Islet precursor cell (in vitro differentiated cells): ENCODE data around the gene ABCA9.
"Not testable (repeated sequence)": the region's sequence is repeated elsewhere in the genome, so short reads cannot be mapped to it uniquely, and the experiment has no call there.

Experiments used
- DNase-seq: peaks from one replicate; pipeline ENCODE4 v3.0.0-alpha.2; 2018

The ABCA9 gene

DNA sequence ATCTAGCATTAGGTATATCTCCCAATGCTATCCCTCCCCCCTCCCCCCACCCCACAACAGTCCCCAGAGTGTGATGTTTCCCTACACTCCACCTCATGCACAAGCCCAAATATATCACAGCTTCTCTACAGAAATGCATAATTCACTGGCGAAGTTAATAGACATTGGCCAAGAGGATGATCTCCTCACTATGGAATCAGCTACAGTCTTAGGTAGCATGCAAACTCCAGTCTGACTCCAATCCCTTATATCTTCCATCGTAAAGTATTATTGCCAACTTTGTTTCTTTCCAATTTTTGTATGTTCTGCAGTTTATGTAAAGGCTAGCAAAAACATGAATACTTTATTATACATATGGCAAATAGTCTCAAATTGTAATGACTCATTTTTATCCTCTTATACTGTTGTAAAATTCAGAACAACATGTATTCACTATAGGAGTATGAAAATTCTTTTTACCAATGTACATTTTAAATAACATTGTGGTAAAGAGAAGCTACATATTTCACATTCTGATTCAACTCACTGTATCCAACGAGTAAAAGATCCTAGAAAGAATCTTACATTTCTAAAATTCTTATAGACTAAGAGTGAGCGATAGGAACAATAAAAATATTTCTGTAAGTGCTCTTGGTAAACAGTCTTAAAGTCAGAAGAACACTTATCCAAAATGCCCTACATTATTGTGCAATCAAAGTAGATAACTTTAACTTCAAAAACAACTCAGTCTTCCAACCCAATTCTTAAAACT is 106.4 kb downstream of the ABCA9 start:
- DNase-seq: no peak

DNA sequence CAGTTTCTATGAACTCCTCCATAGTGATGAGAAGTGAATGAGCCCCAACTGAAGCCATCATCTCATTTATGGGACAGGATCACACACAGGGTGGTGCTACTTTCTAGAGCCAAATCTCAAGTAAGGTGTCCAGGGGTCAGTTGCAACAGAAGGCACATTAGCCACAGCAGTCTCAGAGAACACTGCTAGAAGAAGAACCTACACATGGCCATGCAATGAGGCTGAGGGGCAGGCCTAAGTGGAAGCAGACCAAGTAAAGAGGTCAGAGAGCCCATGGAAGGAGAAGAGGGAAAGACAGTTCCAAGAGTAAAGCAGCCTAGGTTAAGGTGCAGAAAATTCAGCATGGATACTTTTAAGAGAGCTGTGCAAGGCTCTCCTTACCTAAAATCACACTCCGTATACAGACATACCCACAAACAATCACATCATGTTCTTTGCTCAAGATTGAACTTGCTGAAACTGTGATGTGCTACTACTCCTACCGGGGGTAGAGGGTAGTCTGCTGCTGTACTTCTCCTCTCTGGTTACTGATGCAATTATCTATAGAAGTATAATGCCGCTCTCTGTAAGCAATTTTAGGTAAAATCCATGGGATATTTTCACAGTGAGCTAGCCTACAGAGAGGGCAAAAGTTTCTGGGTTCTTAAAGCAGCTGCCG is 107.3 kb downstream of the ABCA9 start:
- DNase-seq: no peak

- no peak for DNase-seq
Measured at GRCh38 chr17:68950725-68951124, 110.0 kb downstream of the ABCA9 start.

DNA sequence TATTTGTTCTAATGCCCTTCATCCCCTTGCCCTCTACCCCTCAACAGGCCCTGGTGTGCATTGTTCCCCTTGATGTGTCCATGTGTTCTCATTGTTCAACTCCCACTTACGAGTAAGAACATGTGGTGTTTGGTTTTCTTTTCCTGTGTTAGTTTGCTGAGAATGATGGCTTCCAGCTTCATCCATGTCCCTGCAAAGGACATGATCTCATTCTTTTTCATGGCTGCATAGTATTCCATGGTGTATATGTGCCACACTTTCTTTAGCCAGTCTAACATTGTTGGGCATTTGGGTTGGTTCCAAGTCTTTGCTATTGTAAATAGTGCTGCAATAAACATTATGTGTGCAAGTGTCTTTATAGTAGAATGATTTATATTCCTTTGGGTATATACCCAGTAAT is 112.9 kb downstream of the ABCA9 start:
- DNase-seq: not testable (repeated sequence)

DNA sequence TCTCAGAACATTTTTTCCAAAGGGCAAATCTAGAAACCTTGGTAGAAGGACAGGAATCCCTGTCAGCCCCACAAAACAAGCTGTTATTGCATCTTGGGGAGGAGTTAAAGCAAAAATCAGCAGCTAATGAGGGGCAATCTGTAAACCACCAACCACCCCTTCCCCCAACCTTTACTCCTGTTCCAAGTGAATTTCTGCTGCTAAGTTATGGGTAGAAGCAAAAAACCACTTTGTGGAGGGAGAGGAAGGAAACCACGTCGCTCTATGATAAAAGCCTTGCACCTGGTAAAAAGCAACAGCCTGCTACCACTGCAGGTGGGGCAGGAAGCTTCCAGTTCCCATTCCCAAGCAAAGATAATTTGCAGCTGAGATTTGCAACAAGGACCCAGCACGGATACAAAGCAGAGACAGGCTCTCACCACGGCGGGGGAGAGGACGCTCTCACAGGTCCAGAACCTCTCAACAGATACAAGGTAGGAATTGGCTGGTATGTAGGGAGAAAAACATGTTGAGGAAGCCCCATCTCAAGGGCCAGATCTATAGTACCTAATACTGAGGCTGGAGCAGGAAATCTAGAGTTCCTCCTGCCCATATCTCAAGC is 116.2 kb downstream of the ABCA9 start:
- no peak for DNase-seq

DNA sequence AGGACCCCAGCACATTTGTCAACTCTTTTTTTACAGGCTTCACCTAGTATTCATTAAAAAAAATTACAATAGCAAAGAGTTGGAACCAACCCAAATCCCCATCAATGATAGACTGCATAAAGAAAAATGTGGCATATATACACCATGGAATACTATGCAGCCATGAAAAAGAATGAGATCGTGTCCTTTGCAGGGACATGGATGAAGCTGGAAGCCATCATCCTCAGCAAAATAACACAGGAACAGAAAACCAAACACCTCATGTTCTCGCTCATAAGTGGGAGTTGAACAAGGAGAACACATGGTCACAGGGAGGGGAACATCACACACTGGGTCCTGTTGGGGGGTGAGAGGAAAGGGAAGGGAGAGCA is 116.9 kb downstream of the ABCA9 start:
- not testable (repeated sequence) for DNase-seq

DNA sequence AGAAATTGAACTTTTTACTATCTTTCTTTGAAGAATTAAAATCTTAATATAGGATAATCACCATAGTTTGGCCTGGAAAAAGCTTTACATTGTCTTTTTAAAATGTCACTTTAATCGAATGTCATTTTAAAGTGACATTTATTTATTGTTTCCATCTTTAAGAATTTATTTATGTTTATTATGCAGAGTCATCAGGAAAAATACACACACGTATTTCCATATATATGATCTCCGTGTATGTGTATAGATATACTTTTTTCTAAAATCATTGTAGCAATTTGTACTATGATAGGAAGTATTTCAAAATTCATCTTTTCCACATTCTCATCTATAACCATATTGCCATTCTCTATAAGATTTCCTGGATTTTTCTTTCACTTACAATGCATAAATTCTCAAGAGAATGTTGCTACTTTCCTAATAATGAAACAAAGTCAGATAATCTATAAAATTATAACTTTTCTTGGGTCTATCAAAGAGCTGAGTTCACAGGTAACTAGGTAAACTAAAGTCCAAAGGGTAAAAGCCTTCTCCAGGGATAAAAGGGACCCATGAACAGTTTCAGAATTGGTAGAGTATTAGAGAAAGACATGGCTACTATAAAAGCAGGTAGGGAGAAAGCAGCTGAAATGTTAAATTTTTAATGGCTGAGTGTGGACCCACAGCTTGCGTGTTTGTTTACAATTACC is 117.5 kb downstream of the ABCA9 start:
- no peak for DNase-seq

DNA sequence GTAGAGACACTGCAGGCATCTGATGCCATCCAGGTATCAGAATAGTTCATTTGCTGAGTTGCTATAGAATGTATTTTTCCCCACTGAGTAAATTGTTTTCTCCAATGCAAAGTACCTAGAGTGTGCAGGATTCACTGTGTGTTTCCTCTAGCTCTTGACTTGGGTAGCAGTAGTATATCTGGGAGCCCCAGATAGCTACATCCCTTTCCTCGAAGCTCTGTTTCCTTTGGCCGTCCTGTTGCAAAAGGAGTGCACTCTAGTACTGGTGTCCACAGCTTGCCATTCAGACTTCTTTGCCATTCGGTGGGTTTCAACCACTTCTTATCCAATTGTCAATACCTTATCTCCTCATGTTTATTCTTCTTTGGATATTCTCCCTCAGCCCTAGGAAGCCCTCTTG is 118.3 kb downstream of the ABCA9 start:
- no peak for DNase-seq

DNA sequence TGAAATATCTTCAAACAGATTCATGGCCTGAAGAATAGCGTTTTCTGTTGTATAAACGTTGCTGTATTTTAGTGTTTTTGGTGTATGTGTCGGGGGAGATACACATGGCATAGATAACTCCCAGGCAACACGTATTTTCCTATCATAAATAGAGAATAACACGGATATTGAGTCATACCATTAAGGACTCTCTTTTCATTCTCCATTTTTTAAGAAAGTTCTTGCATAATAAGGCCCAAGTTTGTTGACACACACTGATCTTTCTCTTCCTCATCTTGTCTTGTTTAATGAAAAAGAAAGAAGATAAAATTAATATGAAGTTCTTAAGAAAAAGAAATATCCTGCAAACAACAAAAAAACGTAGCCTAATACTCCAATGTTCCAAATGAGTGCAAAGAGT is 119.0 kb downstream of the ABCA9 start:
- no peak for DNase-seq

DNA sequence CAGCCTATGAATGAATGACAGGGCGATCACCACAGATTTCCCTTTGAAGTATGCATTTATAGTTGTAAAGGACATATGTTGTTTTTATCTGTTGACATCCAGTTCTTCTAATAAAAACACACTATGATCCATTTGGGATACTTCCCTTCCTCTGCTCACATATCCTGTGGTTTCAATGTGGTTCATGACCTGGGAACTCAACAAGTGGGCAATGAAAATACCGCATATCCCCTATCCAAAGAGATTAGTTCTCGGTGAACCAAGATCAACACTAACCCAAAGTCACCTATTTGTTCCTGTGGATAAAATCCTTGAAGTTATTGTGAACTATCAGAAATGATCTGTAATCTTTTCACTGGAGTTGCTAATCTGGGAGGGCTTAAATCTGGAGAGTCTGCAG is 121.5 kb downstream of the ABCA9 start:
- no peak for DNase-seq

GRCh38 chr17:68937890-68938514 is 122.7 kb downstream of the ABCA9 start:
- no peak for DNase-seq

DNA sequence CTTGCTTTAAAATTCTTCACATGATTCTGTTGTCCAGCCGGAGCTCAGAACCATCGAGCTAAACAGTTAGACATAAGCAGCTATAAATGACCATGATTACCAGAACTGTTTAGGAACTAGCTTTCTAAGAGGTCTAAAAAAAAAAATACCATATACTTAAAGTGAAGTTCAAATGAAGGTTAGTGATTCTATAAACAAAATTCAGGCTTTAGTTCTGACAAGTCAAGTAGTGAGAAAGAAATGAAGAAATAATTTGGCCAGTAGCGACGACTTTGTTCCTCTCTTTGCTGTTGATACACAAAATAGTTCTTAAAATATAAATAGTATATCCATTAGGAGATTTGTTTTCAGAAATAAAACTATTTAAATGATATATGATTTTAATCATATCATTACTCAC is 133.2 kb downstream of the ABCA9 start:
- no peak for DNase-seq

GRCh38 chr17:68924793-68925720 is 135.7 kb downstream of the ABCA9 start:
- DNase-seq: no peak
